Activated T-helper 2 cell treated with anti-CD3 and anti-CD28 coated beads, Interferon-gamma antibody, Interleukin-2, Interleukin-4, amounts not matched to agents 10 μg/mL and 5 μg/mL and 100 μg/mL, durations not matched to agents 14 hours and 24 hours and 36 hours (primary cell): ENCODE results near the gene SPAG5. TPM values are rescaled to one million over a fixed set of nuclear protein-coding genes. Genes with fewer than 3 reads are reported as not detected.
"Not testable (repeated sequence)": the region's sequence is repeated elsewhere in the genome, so short reads cannot be mapped to it uniquely, and the experiment has no call there.

ENCODE experiments used
- DNase-seq: peaks from one replicate; pipeline ENCODE4 v3.0.0; 2021; ENCODE audit warnings: low spot score
- H3K27ac Mint-ChIP-seq: one replicate; pipeline ENCODE4 v1.8.0; 2021; ENCODE audit warnings: mixed read lengths
- H3K27me3 Mint-ChIP-seq: one replicate; pipeline ENCODE4 v1.8.0; 2021; ENCODE audit warnings: low read depth, mixed read lengths
- H3K36me3 Mint-ChIP-seq: one replicate; pipeline ENCODE4 v1.8.0; 2021; ENCODE audit warnings: low read depth, mixed read lengths
- H3K4me1 Mint-ChIP-seq: one replicate; pipeline ENCODE4 v1.8.0; 2021; ENCODE audit warnings: low read depth, mixed read lengths
- H3K4me3 Mint-ChIP-seq: one replicate; pipeline ENCODE4 v1.8.0; 2021; ENCODE audit warnings: low read depth, mild to moderate bottlenecking, moderate library complexity, mixed read lengths
- H3K9me3 Mint-ChIP-seq: one replicate; pipeline ENCODE4 v1.8.0; 2021; ENCODE audit warnings: mixed read lengths
- intact Hi-C: fragments of 100-400 bp; cut with micrococcal nuclease; formaldehyde crosslinking; loops from one replicate; pipeline ENCODE4 v1.15.1; 2023
- total RNA-seq: library from RNA; stranded (reverse); gene quantifications from 2 replicates; pipeline ENCODE4 v1.2.3, GENCODE V29; 2022

Gene SPAG5
- total RNA-seq, 1 donor from 2014 or later: 98.8 TPM

DNA sequence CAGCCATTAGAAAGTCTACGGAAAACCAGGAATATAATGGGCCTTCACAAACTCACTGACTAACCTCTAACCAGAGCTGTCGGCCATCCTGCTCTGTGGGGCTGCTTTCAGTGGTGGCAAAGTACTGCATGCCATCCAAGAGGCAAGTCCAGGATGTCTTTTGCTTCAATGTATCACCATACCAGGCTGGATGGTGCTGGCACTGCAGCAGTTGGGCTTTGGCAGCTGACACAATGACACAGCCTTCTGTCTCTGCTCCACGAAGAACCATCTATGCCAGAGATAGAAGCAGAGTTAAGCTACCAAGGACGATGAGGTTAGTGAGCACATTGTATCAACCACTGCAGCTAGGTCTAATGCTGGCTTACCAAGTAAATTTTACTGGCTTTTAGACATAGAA lies 24.9 kb upstream of the SPAG5 start:
- H3K36me3 Mint-ChIP-seq: peaks cover 90% of the 10 kb centered on the region
- H3K9me3 Mint-ChIP-seq: no peaks in the 10 kb centered on the region
- no peaks in the 10 kb centered on the region for H3K27me3 Mint-ChIP-seq
- H3K4me3 Mint-ChIP-seq: no peak overlapping the region
- intact Hi-C loops: loop anchor here (5.0 kb wide), 1 partner anchor 49 kb away; no protein-coding TSS in a partner anchor
- H3K27ac Mint-ChIP-seq: no peak overlapping the region
- peaks cover 4% of the 10 kb centered on the region for H3K4me1 Mint-ChIP-seq
- no peak for DNase-seq

DNA sequence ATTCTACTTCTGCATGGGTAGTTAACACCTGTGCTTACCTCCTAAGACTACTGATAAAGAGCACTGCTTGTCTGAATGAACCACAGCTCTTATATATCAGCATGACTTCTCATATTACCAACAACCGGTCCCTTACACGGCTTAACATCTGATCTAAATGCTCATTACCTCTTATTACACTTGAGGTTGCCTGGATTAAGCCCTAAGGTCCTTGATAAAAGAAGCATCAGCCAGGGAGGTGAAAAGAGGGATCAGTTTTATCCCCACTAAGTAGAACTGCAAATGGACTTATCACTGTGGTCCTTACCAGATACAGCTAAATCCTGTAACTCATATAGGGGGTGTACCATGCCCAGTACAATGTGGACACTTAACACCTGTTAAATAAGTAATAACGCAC lies 23.4 kb upstream of the SPAG5 start:
- intact Hi-C loops: loop anchor here (5.0 kb wide), 1 partner anchor 50 kb away; no protein-coding TSS in a partner anchor
- no peaks in the 10 kb centered on the region for H3K9me3 Mint-ChIP-seq
- no peak overlapping the region for H3K27ac Mint-ChIP-seq
- H3K4me1 Mint-ChIP-seq: peaks cover 4% of the 10 kb centered on the region
- H3K27me3 Mint-ChIP-seq: no peaks in the 10 kb centered on the region
- H3K36me3 Mint-ChIP-seq: peaks cover 89% of the 10 kb centered on the region
- DNase-seq: no peak
- no peak overlapping the region for H3K4me3 Mint-ChIP-seq

DNA sequence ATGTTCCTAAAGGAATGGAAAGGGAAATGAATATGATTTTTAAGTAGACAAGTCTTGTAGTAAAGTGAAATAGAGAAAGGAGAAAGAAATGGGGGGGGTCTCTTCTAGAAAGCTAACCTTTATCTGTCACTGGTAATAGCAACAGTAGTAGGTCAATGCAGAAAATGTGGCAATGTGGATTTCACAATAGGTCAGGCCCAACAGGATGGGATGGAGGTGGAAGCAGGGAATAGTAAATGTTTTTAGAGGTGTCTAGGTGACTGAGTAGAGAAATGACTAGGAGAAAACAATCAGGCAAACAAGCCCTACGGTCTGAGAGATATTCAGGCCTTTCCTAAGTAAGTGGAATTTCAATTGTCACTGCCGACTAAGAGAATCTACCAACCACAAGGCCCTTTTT lies 21.2 kb upstream of the SPAG5 start:
- H3K4me3 Mint-ChIP-seq: no peak overlapping the region
- DNase-seq: no peak
- H3K27me3 Mint-ChIP-seq: no peaks in the 10 kb centered on the region
- no peak overlapping the region for H3K27ac Mint-ChIP-seq
- intact Hi-C loops: loop anchor here (5.0 kb wide), 1 partner anchor 52 kb away; no protein-coding TSS in a partner anchor
- H3K4me1 Mint-ChIP-seq: no peaks in the 10 kb centered on the region
- peaks cover 92% of the 10 kb centered on the region for H3K36me3 Mint-ChIP-seq
- no peaks in the 10 kb centered on the region for H3K9me3 Mint-ChIP-seq

DNA sequence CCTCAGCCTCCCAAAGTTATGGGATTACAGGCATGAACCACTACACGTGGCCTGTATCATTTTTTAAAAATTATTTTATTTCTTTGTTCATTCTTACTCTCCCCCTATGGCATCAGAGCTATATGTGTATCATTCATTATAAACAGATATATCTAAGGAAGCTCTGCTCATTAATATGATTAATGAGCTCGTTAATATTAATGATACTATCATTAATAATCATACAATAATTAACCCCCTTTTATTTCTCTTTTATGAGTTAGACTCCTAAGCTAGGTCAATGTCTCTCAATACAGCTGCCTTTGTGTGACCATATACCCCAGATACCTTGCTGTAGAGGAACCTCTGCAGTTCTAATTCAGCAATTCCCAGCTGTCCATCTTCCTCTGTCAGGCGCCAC lies 19.6 kb upstream of the SPAG5 start:
- H3K9me3 Mint-ChIP-seq: no peaks in the 10 kb centered on the region
- H3K27ac Mint-ChIP-seq: no peak overlapping the region
- no peaks in the 10 kb centered on the region for H3K4me1 Mint-ChIP-seq
- peaks cover 93% of the 10 kb centered on the region for H3K36me3 Mint-ChIP-seq
- intact Hi-C loops: loop anchor here (10.0 kb wide), 1 partner anchor 124 kb away; no protein-coding TSS in a partner anchor
- H3K27me3 Mint-ChIP-seq: no peaks in the 10 kb centered on the region
- H3K4me3 Mint-ChIP-seq: no peak overlapping the region
- DNase-seq: no peak

DNA sequence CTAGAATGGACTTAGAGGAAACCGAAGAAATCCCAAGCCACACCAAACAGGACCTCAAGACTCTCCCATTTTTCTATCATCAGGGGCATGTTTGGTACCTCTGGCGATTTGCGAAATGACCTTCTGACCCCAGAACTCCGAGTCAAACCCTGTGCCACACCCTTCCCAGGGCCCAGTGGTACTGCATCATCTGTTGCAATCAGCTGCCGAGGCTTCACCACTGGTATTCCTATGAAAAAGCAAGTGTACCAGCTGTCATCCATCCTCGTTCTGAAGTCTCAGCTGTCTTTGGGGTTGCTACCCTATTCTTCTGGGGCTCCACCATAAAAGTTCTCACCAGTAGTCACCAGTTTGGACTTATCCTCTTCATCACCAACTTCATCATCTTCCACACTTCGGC lies 17.5 kb upstream of the SPAG5 start:
- no peaks in the 10 kb centered on the region for H3K27me3 Mint-ChIP-seq
- peaks cover 92% of the 10 kb centered on the region for H3K36me3 Mint-ChIP-seq
- DNase-seq: no peak
- H3K27ac Mint-ChIP-seq: no peak overlapping the region
- H3K9me3 Mint-ChIP-seq: no peaks in the 10 kb centered on the region
- H3K4me1 Mint-ChIP-seq: no peaks in the 10 kb centered on the region
- no peak overlapping the region for H3K4me3 Mint-ChIP-seq
- intact Hi-C loops: loop anchor here (10.0 kb wide), 1 partner anchor 121 kb away; no protein-coding TSS in a partner anchor

DNA sequence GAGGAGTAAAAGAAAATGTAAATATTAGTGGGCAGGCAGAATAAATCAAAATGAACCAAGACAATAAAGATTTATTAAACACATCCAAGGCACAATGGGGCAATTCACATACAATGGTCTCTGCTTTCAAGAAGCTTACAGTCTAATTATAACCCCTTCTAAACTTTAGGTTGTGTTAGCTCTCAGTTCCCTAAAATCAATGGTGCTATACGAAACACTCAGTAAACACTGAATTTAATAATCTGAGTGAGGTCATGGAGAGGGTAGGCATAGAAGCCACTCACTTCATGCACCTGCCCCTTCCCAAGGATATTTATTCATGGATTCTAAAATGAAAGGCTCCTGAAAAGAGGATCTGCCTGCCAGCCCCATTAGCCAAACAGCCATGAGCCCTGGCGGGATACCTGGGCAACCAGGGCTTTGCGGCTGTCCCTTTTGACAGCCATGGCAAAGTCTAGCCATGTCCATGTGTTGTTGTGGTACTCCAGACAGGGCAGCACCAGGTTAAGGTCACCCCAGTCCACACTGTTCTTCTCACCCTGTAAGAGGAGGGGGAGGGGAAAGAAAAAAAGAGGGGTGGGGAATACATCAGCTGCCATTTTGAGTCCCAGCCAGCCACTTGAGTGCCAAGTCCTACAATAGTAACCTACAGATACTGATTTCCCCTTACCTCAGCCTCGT lies 16.6 kb upstream of the SPAG5 start:
- intact Hi-C loops: loop anchor here (10.0 kb wide), 1 partner anchor 121 kb away; no protein-coding TSS in a partner anchor
- DNase-seq: no peak
- Mint-ChIP-seq H3K9me3 (no peaks in the 10 kb centered on the region), H3K27me3 (no peaks in the 10 kb centered on the region), H3K27ac (no peak overlapping the region), H3K4me3 (no peak overlapping the region), H3K4me1 (no peaks in the 10 kb centered on the region), H3K36me3 (peaks cover 89% of the 10 kb centered on the region)

DNA sequence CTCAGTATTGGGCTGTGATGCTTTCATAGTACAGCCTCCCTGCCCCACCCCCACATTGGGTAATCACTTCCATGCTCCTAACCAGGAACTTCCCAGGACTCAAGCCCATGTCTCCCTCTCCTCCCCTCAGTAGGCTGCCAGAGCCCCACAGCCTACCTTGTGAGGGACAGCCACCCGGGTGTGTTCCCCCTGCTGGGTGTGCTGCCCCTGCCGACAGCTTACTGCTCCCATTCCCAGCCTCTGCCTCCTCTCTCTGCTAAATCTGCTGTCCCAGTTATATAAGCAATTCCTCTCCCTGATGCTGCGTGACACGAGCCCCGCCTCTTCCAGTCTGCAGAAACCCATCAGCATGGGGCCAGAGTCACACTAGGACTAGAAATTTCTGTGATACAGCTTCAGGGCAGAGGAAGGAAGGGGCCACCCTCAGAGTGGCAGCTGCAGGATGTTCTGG lies 15.1 kb upstream of the SPAG5 start, which contains the start of gene RSKR:
TSS of gene RSKR (minus strand) at position 255 of the 451 bp plus-strand sequence. CDS start at position 231, 24 bp downstream.
- no peaks in the 10 kb centered on the region for H3K4me1 Mint-ChIP-seq
- H3K9me3 Mint-ChIP-seq: no peaks in the 10 kb centered on the region
- intact Hi-C loops: loop anchor here (10.0 kb wide), 1 partner anchor 119 kb away; no protein-coding TSS in a partner anchor
- peak within 1 kb of the TSS; percentile 3 for H3K27ac Mint-ChIP-seq
- H3K27me3 Mint-ChIP-seq: no peaks in the 10 kb centered on the region
- DNase-seq: no peak
- H3K4me3 Mint-ChIP-seq: no peak within 1 kb of the TSS
- peaks cover 84% of the 10 kb centered on the region for H3K36me3 Mint-ChIP-seq

DNA sequence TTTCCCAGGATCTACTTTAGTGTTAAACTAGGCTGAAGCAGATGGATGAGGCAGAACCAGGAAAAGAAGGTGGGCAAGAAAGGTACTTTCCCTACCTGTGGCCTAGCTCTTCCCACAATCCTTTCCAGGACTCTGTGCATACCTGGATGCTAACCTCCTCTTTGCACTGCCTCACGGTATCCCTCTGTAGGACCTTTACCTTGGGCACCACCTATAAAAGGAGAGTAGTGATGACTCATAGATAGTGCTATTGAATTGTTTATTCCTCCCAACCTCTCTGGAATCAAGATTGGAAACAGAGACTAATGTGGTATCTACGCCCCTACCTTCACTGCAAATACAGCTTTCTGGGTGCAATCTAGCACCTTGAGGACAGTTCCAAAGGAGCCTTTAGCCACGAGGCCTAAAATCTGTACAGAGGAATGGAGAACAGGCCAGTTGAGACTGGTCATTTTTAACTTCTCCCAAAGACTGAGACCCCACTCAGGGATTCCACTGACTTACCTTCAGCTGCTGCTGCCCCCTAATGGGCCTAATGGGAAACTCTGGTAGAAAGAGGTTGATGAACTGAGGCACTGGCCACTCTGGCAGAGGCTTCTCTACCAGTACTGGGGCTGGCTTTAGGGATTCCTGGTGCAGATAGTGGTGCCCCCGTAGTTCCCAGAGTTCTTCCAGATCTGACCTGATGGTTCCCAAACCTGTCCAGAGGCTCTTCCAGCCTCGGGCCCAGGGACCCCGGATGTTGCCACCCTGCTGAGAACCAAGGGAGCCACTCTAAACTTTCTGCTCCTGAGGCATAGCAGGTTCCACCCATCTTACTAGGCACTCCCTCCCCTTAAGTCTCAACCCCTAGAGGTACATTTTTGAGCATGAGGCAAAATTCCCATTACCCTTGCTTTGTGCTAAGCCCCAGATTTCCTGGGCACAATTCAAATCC lies 14.4 kb upstream of the SPAG5 start:
- intact Hi-C loops: loop anchor here (10.0 kb wide), 1 partner anchor 118 kb away; no protein-coding TSS in a partner anchor
- Mint-ChIP-seq H3K27me3 (no peaks in the 10 kb centered on the region), H3K36me3 (peaks cover 77% of the 10 kb centered on the region), H3K4me3 (no peak overlapping the region), H3K27ac (no peak overlapping the region), H3K4me1 (no peaks in the 10 kb centered on the region), H3K9me3 (no peaks in the 10 kb centered on the region)
- no peak for DNase-seq

DNA sequence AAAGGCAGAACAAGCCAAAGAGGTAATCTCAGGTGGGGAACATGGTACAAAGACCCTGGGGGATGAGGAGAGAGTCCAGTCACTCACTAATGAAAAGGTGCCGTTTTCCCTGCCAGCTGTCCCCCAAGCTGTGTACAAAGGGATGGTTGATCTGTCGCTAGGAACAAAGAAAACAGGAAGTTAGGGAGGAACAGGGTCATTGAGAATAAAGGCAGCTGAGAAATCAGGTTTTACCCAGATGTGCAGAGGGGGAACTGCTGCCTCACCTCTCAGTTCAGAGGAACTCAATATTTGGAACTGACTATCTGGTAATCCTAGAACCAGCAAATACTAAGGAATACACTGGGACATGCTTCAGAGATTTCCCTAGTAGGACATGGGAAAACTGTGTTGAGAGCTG lies 13.7 kb upstream of the SPAG5 start:
- intact Hi-C loops: loop anchor here (10.0 kb wide), 1 partner anchor 118 kb away; no protein-coding TSS in a partner anchor
- Mint-ChIP-seq H3K27ac (no peak overlapping the region), H3K4me1 (no peaks in the 10 kb centered on the region), H3K27me3 (no peaks in the 10 kb centered on the region), H3K36me3 (peaks cover 77% of the 10 kb centered on the region), H3K9me3 (no peaks in the 10 kb centered on the region), H3K4me3 (no peak overlapping the region)
- no peak for DNase-seq

DNA sequence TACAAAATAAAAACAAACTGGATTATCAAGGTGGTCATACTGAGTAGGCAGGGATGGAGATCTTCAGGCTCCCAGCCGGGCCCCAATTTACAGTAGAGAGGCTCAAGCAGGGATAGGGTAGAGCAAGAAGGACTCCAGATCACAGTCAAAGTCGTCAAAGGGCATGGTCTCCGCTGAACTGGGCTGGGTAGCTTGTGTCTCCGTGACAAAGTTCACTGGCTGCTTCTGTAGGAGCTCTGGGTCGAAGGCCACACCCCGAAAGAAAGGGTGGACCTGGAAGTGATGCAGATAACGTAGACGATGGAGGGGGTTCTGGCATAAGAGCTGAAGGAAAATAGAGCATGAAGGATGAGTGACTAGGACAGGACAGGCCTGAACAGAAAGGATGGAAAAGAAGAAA lies 11.6 kb upstream of the SPAG5 start:
- H3K4me1 Mint-ChIP-seq: no peaks in the 10 kb centered on the region
- no peaks in the 10 kb centered on the region for H3K27me3 Mint-ChIP-seq
- H3K4me3 Mint-ChIP-seq: no peak overlapping the region
- H3K27ac Mint-ChIP-seq: no peak overlapping the region
- intact Hi-C loops: loop anchor here (10.0 kb wide), 1 partner anchor 116 kb away; no protein-coding TSS in a partner anchor
- peaks cover 64% of the 10 kb centered on the region for H3K36me3 Mint-ChIP-seq
- H3K9me3 Mint-ChIP-seq: no peaks in the 10 kb centered on the region
- no peak for DNase-seq

DNA sequence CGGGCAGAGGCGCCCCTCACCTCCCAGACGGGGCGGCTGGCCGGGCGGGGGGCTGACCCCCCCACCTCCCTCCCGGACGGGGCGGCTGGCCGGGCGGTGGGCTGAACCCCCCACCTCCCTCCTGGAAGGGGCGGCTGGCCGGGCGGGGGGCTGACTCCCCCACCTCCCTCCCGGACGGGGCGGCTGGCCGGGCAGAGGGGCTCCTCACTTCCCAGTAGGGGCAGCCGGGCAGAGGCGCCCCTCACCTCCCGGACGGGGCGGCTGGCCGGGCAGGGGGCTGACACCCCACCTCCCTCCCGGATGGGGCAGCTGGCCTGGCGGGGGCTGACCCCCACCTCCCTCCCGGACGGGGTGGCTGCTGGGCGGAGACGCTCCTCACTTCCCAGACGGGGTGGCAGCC lies 5.2 kb upstream of the SPAG5 start:
- H3K4me1 Mint-ChIP-seq, H3K27ac Mint-ChIP-seq, H3K4me3 Mint-ChIP-seq, H3K9me3 Mint-ChIP-seq, intact Hi-C loops, DNase-seq, H3K27me3 Mint-ChIP-seq: not testable (repeated sequence)
- H3K36me3 Mint-ChIP-seq: peaks cover 17% of the 10 kb centered on the region

DNA sequence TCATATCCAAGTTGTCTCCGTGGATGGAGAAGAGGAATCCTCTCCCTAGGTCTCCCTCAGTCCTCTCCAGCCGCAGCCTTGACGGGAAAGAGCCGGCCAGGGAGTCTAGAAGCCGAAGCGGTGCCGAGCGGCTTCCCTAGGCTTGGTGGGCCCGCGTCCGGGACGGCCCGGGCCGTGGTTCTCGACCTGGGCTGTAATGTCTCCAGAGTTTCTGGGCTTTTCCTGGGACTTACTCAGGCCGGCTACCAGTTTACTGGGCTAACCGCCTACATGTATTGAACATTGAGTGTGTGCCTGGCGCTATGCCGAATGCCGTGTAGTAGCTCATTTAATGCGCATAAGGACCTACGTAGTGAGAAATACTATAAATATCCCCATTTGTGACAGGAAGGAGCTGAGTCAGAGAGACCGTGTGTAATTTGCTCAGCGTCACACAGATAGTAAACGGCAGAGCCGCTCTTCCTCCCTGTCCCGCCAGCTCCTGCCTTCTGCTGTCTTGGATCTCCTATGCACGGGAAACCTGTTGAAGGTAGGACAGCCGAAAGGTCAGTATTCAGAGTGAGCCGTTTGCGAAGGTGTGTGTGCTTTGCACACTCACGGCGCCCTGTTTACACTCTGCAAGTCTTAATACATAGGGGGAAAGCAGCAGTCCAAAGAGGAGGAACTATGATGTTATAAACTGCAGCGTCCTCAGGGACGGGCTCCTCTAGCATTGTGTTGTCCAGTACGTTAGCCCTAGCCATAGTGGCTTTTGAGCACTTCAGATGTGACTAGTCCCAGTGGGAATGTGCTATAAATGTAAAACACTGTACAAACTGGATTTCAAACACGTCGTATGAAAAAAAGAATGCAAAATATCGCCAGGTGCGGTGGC lies 723 bp upstream of the SPAG5 start:
- peak; percentile 52 for DNase-seq
- Mint-ChIP-seq H3K4me1 (peaks cover 17% of the 10 kb centered on the region), H3K27me3 (no peaks in the 10 kb centered on the region), H3K9me3 (no peaks in the 10 kb centered on the region), H3K27ac (peak overlapping the region; percentile 98), H3K36me3 (peaks cover 25% of the 10 kb centered on the region), H3K4me3 (peak overlapping the region; percentile 87)
- intact Hi-C loops: loop anchor here (2.0 kb wide), 2 partner anchors 45 to 47 kb away; partner anchors contain the start of genes BLTP2 and UNC119
